GM12878 (cell line): ENCODE measurements around the gene DLG2. TPM values are rescaled to one million over a fixed set of nuclear protein-coding genes. Genes with fewer than 3 reads are reported as not detected.
A peak's percentile ranks its signal among the peaks of the same experiment; 100 is the strongest.

Experiments
- ATAC-seq: fragments of 200-7000 bp; cut with Tn5 transposase; 3 replicates; pipeline ENCODE4 v1.9.1; 2020; ENCODE audit warnings: mild to moderate bottlenecking, moderate library complexity
- BruUV-seq: library from RNA; stranded (reverse); fragments of 400-500 nt; replicated peaks from 2 replicates; lab custom pipeline; 2021; lab: Mats Ljungman, UMichigan
- CTCF ChIA-PET: fragments of 300-600 bp; sonication (Branson Sonifier 250); formaldehyde crosslinking; extraction: SDS; loops from one replicate; lab custom pipeline; 2021; ENCODE audit warnings: inconsistent platforms; lab: Yijun Ruan, JAX
- POLR2A ChIA-PET: fragments of 350-600 bp; formaldehyde crosslinking; extraction: SDS; loops from one replicate; lab custom pipeline; 2021; ENCODE audit warnings: inconsistent platforms; lab: Charles Lee
- RAD21 ChIA-PET: fragments of 300-600 bp; sonication (Branson Sonifier 250); formaldehyde crosslinking; loops from one replicate; lab custom pipeline; 2023; ENCODE audit warnings: antibody characterized with exemption; ENCODE audit not compliant: unreplicated experiment; lab: Charles Lee
- SMC1A ChIA-PET: fragments of 300-600 bp; sonication (Branson Sonifier 250); formaldehyde crosslinking; loops from one replicate; lab custom pipeline; 2023; ENCODE audit not compliant: unreplicated experiment, uncharacterized antibody; lab: Charles Lee
- DNase-seq: peaks from one replicate; pipeline ENCODE4 v3.0.0-alpha.2; 2011; ENCODE audit warnings: low read depth, low spot score
- FAIRE-seq: peaks from 3 replicates; lab custom pipeline; 2011; peaks lifted over from hg19 to GRCh38; lab: Jason Lieb, UNC
- H2AFZ ChIP-seq: 2 replicates; pipeline ENCODE4 v1.6.0; 2011; ENCODE audit warnings: low read depth, low read length, control low read depth; ENCODE audit not compliant: control insufficient read depth
- H3K27ac ChIP-seq: 2 replicates; pipeline ENCODE4 v1.5.1; 2011; ENCODE audit warnings: control low read depth; ENCODE audit not compliant: control insufficient read depth, insufficient read depth
- H3K27me3 ChIP-seq, 2 experiments: replicated peaks in 1 of 2; 2 replicates each; pipeline versions ENCODE4 v1.6.0 to v1.6.1; 2011; ENCODE audit warnings: low read length in 1 of 2; ENCODE audit not compliant: control insufficient read depth in 2 of 2, insufficient read depth in 2 of 2
- H3K36me3 ChIP-seq, 2 experiments: 2 replicates each; pipeline ENCODE4 v1.5.1; 2011; ENCODE audit warnings: low read length in 1 of 2; ENCODE audit not compliant: control insufficient read depth in 2 of 2, insufficient read depth in 2 of 2
- H3K4me1 ChIP-seq: 2 replicates; pipeline ENCODE4 v1.6.1; 2011; ENCODE audit warnings: mild to moderate bottlenecking, low read length, moderate library complexity, mixed read lengths; ENCODE audit not compliant: control insufficient read depth, insufficient read depth
- H3K4me2 ChIP-seq: 2 replicates; pipeline ENCODE4 v1.6.0; 2011; ENCODE audit warnings: control low read depth; ENCODE audit not compliant: control insufficient read depth, insufficient read depth
- H3K4me3 ChIP-seq: fragments of 200-600 bp; sonication (generic); 2 replicates; pipeline ENCODE4 v1.5.1; 2016
- H3K79me2 ChIP-seq: 2 replicates; pipeline ENCODE4 v1.6.0; 2011; ENCODE audit warnings: low read length; ENCODE audit not compliant: control insufficient read depth, insufficient read depth
- H3K9ac ChIP-seq: 2 replicates; pipeline ENCODE4 v1.8.0; 2011; ENCODE audit warnings: low read length, control low read depth, mixed read lengths; ENCODE audit not compliant: control insufficient read depth, insufficient read depth
- H3K9me3 ChIP-seq: replicated peaks from 3 replicates; pipeline ENCODE4 v1.5.1; 2011; ENCODE audit warnings: mild to moderate bottlenecking, low read length; ENCODE audit not compliant: control insufficient read depth, insufficient read depth
- H4K20me1 ChIP-seq: 2 replicates; pipeline ENCODE4 v1.6.0; 2011; ENCODE audit not compliant: control insufficient read depth, insufficient read depth
- CEBPB ChIP-seq, 2 experiments: fragments of 150-350 bp in 1 of 2; IDR thresholded peaks; 2 replicates each; pipeline ENCODE4 v1.6.1; 2012 to 2014; ENCODE audit warnings: low read depth in 2 of 2, low read length in 2 of 2, borderline replicate concordance in 1 of 2, inconsistent platforms in 1 of 2
- E4F1 ChIP-seq: fragments of 450-650 bp; IDR thresholded peaks from 2 replicates; pipeline ENCODE4 v1.6.1; 2018; ENCODE audit warnings: borderline replicate concordance, mild to moderate bottlenecking; ENCODE audit not compliant: partially characterized antibody
- IRF4 ChIP-seq: IDR thresholded peaks from 2 replicates; pipeline ENCODE4 v1.6.1; 2011; ENCODE audit warnings: low read depth, low read length
- PKNOX1 ChIP-seq: fragments of 450-650 bp; IDR thresholded peaks from 2 replicates; pipeline ENCODE4 v1.6.1; 2016; ENCODE audit warnings: mild to moderate bottlenecking
- POLR2A ChIP-seq: IDR thresholded peaks from 2 replicates; pipeline ENCODE4 v1.6.1; 2011; ENCODE audit warnings: low read depth, mild to moderate bottlenecking, low read length
- SPI1 ChIP-seq: IDR thresholded peaks from 2 replicates; pipeline ENCODE4 v1.6.1; 2011; ENCODE audit warnings: low read depth, mild to moderate bottlenecking, low read length, moderate library complexity, borderline replicate concordance; ENCODE audit not compliant: insufficient read depth
- ZBTB40 ChIP-seq: fragments of 450-650 bp; IDR thresholded peaks from 2 replicates; pipeline ENCODE4 v1.6.1; 2016; ENCODE audit warnings: mild to moderate bottlenecking, moderate library complexity, borderline replicate concordance
- WGBS: methylation state at CpG from one replicate; pipeline ENCODE4 v1.1.6; 2016; ENCODE audit warnings: low lambda C conversion rate; ENCODE audit not compliant: insufficient replicate concordance, insufficient coverage; ENCODE audit errors: missing lambda C conversion rate; 5-methylcytosine and 5-hydroxymethylcytosine counted together
- in situ Hi-C: fragments of 300-500 bp; cut with MboI; formaldehyde crosslinking; loops from 9 replicates; pipeline ENCODE4 v1.14.3; 2018; ENCODE audit warnings: mixed read lengths
- intact Hi-C: fragments of 100-400 bp; cut with micrococcal nuclease; formaldehyde crosslinking; loops from one replicate; pipeline ENCODE4 v1.14.2; 2022; ENCODE audit not compliant: unreplicated experiment
- polyA plus RNA-seq, 11 experiments: library from polyadenylated mRNA; depleted of rRNA in 4 of 11; unstranded in 6 of 11; stranded (reverse) in 5 of 11; fragments of >200 nt; fragmentation: Nextera tagmentation in 4 of 11; fragmentation: Illumina TruSeq in 1 of 11; extraction: Ambion mirVana in 4 of 11; extraction: Trizol in 1 of 11; gene quantifications; 1 replicate in 1 of 11; 2 replicates in 10 of 11; pipeline versions ENCODE4 v1.2.1 to v1.2.3, GENCODE V29; 2011 to 2016; ENCODE audit warnings: inconsistent platforms in 2 of 11, missing spikeins in 2 of 11, low read depth in 1 of 11
- total RNA-seq, 4 experiments: library from RNA; depleted of rRNA in 3 of 4; stranded (reverse); fragments of >200 nt in 3 of 4; fragmentation: Illumina TruSeq in 1 of 4; extraction: Trizol in 1 of 4; gene quantifications; 2 replicates each; pipeline versions ENCODE4 v1.2.1 to v1.2.3, GENCODE V29; 2013 to 2021

DLG2 gene
- total and polyA plus RNA-seq, 10 of the 15 experiments (the other 5 are each of a cell fraction or from before 2014, with no cell fraction given): 0.09 to 0.98 (median 0.35) TPM

- POLR2A ChIA-PET: interaction anchor here (0.6 kb wide), 1 partner anchor 539 kb away, joined by 3 read pairs; no protein-coding TSS in a partner anchor
These were observed 1189.8 kb downstream of the DLG2 start for GRCh38 chr11:84437071-84437980.

More at GRCh38 chr11:84437071-84437980, 1189.8 kb downstream of the DLG2 start:
- Histone ChIP-seq H3K9ac (no peak overlapping the region), H3K4me1 (peaks cover 4% of the 10 kb centered on the region), H3K36me3 (no peaks in the 10 kb centered on the region), H3K27me3 (no peaks in the 10 kb centered on the region; a peak in 1 of 4 replicates), H3K79me2 (no peaks in the 10 kb centered on the region), H2AFZ (no peak overlapping the region), H3K9me3 (no peaks in the 10 kb centered on the region), H3K4me2 (peak overlapping the region; percentile 46), H3K27ac (no peak overlapping the region), H4K20me1 (no peaks in the 10 kb centered on the region), H3K4me3 (no peak overlapping the region)
- TF ChIP-seq SPI1 (peak; percentile 89), IRF4 (peak; percentile 28; the same call in 1 of the 2 replicates), PKNOX1 (peak; percentile 14; the same call in 1 of the 2 replicates), ZBTB40 (no peak), CEBPB (IDR thresholded peaks at IDR 0.05; ENCODE audit: borderline replicate concordance in 1 of 2, low read depth in 2 of 2, low read length in 2 of 2) (no peak), POLR2A (no peak), E4F1 (no peak)
- 9% methylated on average over 21 of the region's 21 CpGs for WGBS
- SMC1A ChIA-PET: no interaction called here
- CTCF ChIA-PET: no interaction called here
- in situ Hi-C loops: no loop called here
- intact Hi-C loops: no loop called here
- no TSS peak for BruUV-seq
- DNase-seq (peak; percentile 3), FAIRE-seq (no peak), ATAC-seq (peak; percentile 98)
- RAD21 ChIA-PET: no interaction called here
